ENCODE measurements around the gene HORMAD2. TPM values are rescaled to one million over a fixed set of nuclear protein-coding genes. Genes with fewer than 3 reads are reported as not detected.

HORMAD2 gene
- total RNA-seq, 1 experiment from 2014 or later: not detected

GRCh38 chr22:30219049-30219654, 138.9 kb downstream of the HORMAD2 start:
- ChIA-PET CTCF (no interaction called here), POLR2A (no interaction called here)
- Mint-ChIP-seq H3K9me3 (no peaks in the 10 kb centered on the region), H3K27ac (no peak overlapping the region), H3K4me3 (no peak overlapping the region), H3K27me3 (ENCODE audit: low read depth) (peaks cover 6% of the 10 kb centered on the region; the same call in 1 of the 2 replicates), H3K4me1 (peaks cover 15% of the 10 kb centered on the region), H3K36me3 (no peaks in the 10 kb centered on the region)
- no peak for TF ChIP-seq OVOL2 (CRISPR knock-in tag; IDR thresholded peaks at IDR 0.05; ENCODE audit: borderline replicate concordance)
- peak; percentile 37; the same call in 1 of the 2 replicates for TF ChIP-seq USF1 (CRISPR knock-in tag; IDR thresholded peaks at IDR 0.05)
- DNase-seq (ENCODE audit: low spot score): no peak
- ATAC-seq: peak; percentile 26; the same call in 1 of the 2 replicates

GRCh38 chr22:30219668-30220278, 139.5 kb downstream of the HORMAD2 start:
- H3K27me3 Mint-ChIP-seq (ENCODE audit: low read depth): peaks cover 4% of the 10 kb centered on the region; the same call in 1 of the 2 replicates
- H3K4me3 Mint-ChIP-seq: no peak overlapping the region
- no peaks in the 10 kb centered on the region for H3K9me3 Mint-ChIP-seq
- H3K27ac Mint-ChIP-seq: no peak overlapping the region
- H3K36me3 Mint-ChIP-seq: no peaks in the 10 kb centered on the region
- ChIA-PET CTCF (no interaction called here), POLR2A (interaction anchor here (0.6 kb wide), 1 partner anchor 17 kb away, joined by 3 read pairs; no protein-coding TSS in a partner anchor)
- TF ChIP-seq, protein P1, sequence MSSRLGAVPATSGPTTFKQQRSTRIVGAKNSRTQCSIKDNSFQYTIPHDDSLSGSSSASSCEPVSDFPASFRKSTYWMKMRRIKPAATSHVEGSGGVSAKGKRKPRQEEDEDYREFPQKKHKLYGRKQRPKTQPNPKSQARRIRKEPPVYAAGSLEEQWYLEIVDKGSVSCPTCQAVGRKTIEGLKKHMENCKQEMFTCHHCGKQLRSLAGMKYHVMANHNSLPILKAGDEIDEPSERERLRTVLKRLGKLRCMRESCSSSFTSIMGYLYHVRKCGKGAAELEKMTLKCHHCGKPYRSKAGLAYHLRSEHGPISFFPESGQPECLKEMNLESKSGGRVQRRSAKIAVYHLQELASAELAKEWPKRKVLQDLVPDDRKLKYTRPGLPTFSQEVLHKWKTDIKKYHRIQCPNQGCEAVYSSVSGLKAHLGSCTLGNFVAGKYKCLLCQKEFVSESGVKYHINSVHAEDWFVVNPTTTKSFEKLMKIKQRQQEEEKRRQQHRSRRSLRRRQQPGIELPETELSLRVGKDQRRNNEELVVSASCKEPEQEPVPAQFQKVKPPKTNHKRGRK (CRISPR knock-in tag; IDR thresholded peaks at IDR 0.05; ENCODE audit: borderline replicate concordance): peak; percentile 84; the same call in 1 of the 2 replicates
- TF ChIP-seq ZNF396 (CRISPR knock-in tag; IDR thresholded peaks at IDR 0.05; ENCODE audit: borderline replicate concordance): no peak
- DNase-seq (ENCODE audit: low spot score) (no peak), ATAC-seq (no peak)
- H3K4me1 Mint-ChIP-seq: peaks cover 11% of the 10 kb centered on the region

GRCh38 chr22:30220338-30221012, 140.2 kb downstream of the HORMAD2 start:
- POLR2A ChIA-PET: interaction anchor here (0.6 kb wide), 1 partner anchor 18 kb away, joined by 3 read pairs; no protein-coding TSS in a partner anchor
- CTCF ChIA-PET: no interaction called here
- ATAC-seq (no peak), DNase-seq (ENCODE audit: low spot score) (no peak)
- Mint-ChIP-seq H3K4me1 (peaks cover 5% of the 10 kb centered on the region; the same call in 1 of the 2 replicates), H3K9me3 (no peaks in the 10 kb centered on the region), H3K27me3 (ENCODE audit: low read depth) (peaks cover 3% of the 10 kb centered on the region; the same call in 1 of the 2 replicates), H3K27ac (0 out of 2 replicates have a peak overlapping the region, but pooled peaks have one; percentile 6), H3K4me3 (no peak overlapping the region), H3K36me3 (no peaks in the 10 kb centered on the region)
- TF ChIP-seq, protein P2, sequence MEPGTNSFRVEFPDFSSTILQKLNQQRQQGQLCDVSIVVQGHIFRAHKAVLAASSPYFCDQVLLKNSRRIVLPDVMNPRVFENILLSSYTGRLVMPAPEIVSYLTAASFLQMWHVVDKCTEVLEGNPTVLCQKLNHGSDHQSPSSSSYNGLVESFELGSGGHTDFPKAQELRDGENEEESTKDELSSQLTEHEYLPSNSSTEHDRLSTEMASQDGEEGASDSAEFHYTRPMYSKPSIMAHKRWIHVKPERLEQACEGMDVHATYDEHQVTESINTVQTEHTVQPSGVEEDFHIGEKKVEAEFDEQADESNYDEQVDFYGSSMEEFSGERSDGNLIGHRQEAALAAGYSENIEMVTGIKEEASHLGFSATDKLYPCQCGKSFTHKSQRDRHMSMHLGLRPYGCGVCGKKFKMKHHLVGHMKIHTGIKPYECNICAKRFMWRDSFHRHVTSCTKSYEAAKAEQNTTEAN (CRISPR knock-in tag; IDR thresholded peaks at IDR 0.05): no peak
- TF ChIP-seq NFYB (CRISPR knock-in tag; conservative IDR thresholded peaks at IDR 0.05; ENCODE audit: low read depth): no peak
- no peak for TF ChIP-seq CBFB (CRISPR knock-in tag; IDR thresholded peaks at IDR 0.05; ENCODE audit: low read depth)
- TF ChIP-seq, protein P3, sequence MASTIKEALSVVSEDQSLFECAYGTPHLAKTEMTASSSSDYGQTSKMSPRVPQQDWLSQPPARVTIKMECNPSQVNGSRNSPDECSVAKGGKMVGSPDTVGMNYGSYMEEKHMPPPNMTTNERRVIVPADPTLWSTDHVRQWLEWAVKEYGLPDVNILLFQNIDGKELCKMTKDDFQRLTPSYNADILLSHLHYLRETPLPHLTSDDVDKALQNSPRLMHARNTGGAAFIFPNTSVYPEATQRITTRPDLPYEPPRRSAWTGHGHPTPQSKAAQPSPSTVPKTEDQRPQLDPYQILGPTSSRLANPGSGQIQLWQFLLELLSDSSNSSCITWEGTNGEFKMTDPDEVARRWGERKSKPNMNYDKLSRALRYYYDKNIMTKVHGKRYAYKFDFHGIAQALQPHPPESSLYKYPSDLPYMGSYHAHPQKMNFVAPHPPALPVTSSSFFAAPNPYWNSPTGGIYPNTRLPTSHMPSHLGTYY (CRISPR knock-in tag; IDR thresholded peaks at IDR 0.05): no peak
- TF ChIP-seq PREB (CRISPR knock-in tag; IDR thresholded peaks at IDR 0.05; ENCODE audit: borderline replicate concordance): no peak
- no peak for TF ChIP-seq ARID4B (CRISPR knock-in tag; IDR thresholded peaks at IDR 0.05; ENCODE audit: borderline replicate concordance)
- no peak for TF ChIP-seq ZNF425 (CRISPR knock-in tag; conservative IDR thresholded peaks at IDR 0.05)
